Dendritic cell treated with granulocyte-macrophage colony-stimulating factor and Interleukin-4, amounts not matched to agents 40 ng/mL and 50 ng/mL, for 4 days (primary cell): ENCODE results near the gene PTPRB.

Experiments
- H3K27ac Mint-ChIP-seq: one replicate; pipeline ENCODE4 v1.8.0; 2022; ENCODE audit warnings: mild to moderate bottlenecking, mixed read lengths
- H3K27me3 Mint-ChIP-seq: one replicate; pipeline ENCODE4 v1.8.0; 2022; ENCODE audit warnings: mild to moderate bottlenecking, mixed read lengths
- H3K36me3 Mint-ChIP-seq: one replicate; pipeline ENCODE4 v1.8.0; 2022; ENCODE audit warnings: low read depth, mixed read lengths
- H3K4me1 Mint-ChIP-seq: one replicate; pipeline ENCODE4 v1.8.0; 2022; ENCODE audit warnings: low read depth, mixed read lengths
- H3K4me3 Mint-ChIP-seq: one replicate; pipeline ENCODE4 v1.8.0; 2022; ENCODE audit warnings: mild to moderate bottlenecking, moderate library complexity, mixed read lengths
- H3K9me3 Mint-ChIP-seq: one replicate; pipeline ENCODE4 v1.8.0; 2022; ENCODE audit warnings: mixed read lengths
- intact Hi-C: fragments of 100-400 bp; cut with micrococcal nuclease; formaldehyde crosslinking; loops from one replicate; pipeline ENCODE4 v1.15.0; 2022

The PTPRB gene

DNA sequence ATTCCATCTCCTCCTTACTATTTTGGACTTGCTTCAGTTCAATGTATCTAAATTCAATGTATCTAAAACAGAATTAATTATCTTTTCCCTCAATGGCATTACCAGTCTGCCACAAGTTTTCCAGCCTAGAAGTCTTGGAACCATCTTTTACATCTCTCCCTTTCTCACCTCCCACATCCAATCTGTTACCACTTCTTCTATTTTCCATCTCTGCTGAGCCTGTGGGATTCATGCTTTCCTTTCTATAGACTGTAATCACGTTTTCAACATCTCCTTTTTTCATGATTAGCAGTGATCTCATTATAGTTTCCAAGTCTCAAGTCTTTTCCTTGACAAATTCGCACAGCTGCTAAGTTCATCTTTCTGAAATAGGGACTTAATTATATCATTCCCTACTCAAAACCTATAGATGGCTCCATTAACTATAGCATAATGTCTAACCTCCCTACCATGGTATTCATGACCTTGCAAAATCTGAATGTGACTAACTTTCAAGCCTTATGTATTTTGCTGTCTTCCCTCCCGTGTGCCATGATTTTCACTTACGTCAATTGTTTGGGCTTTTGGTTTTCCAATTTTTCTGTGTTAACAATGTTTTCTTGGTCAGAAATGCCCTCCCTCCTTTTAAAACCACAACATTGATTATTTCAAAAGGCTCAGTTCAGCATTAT lies 20.5 kb upstream of the PTPRB start:
- intact Hi-C loops = no loop called here
- no peaks in the 10 kb centered on the region for H3K36me3 Mint-ChIP-seq
- H3K27ac Mint-ChIP-seq = no peak overlapping the region

DNA sequence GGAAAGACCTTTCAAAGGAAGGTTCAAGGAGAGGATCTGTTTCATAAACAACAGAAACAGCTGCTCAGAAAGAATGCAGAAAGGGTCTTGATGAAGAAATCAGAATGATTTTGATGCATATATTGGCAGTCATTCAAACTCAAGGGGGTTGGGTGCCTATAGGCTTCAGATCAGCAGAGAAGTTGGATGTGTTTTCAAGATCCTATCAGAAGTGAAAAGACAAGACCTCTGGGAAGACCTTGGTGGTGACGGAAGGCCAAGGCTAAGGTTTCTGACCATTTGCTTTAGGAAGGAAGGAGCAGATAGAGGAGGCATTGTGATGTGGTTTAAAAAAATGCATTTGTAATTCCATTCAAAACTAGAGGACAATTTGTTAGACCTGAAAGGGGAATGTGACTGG lies 15.2 kb upstream of the PTPRB start:
- H3K36me3 Mint-ChIP-seq = no peaks in the 10 kb centered on the region
- intact Hi-C loops = no loop called here
- H3K4me3 Mint-ChIP-seq = no peak overlapping the region
- no peaks in the 10 kb centered on the region for H3K27me3 Mint-ChIP-seq
- H3K9me3 Mint-ChIP-seq = peaks cover 10% of the 10 kb centered on the region
- no peaks in the 10 kb centered on the region for H3K4me1 Mint-ChIP-seq
- H3K27ac Mint-ChIP-seq = no peak overlapping the region

More for the DNA sequence above, 20.5 kb upstream of the PTPRB start:
- H3K9me3 Mint-ChIP-seq = no peaks in the 10 kb centered on the region
- H3K4me3 Mint-ChIP-seq = no peak overlapping the region
- H3K4me1 Mint-ChIP-seq = no peaks in the 10 kb centered on the region
- no peaks in the 10 kb centered on the region for H3K27me3 Mint-ChIP-seq

DNA sequence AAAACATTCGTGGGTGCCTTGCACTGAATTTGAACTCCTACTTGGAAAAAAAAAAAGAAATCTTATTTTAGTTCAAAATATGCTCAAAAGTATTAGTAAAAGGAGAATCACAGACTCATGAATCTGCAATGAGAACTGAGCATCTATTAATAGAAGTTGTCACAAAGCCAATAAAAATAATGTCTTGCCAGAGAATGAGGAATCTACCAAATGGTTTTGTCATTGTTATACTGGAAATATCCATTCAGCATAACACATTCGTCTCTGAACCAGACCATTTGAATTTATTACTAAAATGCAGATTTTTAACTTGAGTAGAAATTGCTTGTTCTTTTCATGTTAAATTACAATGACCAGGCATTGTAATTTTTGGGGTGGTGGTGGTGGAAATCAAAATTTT lies 11.6 kb upstream of the PTPRB start:
- peaks cover 1% of the 10 kb centered on the region for H3K27me3 Mint-ChIP-seq
- no peak overlapping the region for H3K27ac Mint-ChIP-seq
- intact Hi-C loops = no loop called here
- peaks cover 10% of the 10 kb centered on the region for H3K9me3 Mint-ChIP-seq
- no peak overlapping the region for H3K4me3 Mint-ChIP-seq
- no peaks in the 10 kb centered on the region for H3K36me3 Mint-ChIP-seq
- H3K4me1 Mint-ChIP-seq = no peaks in the 10 kb centered on the region

DNA sequence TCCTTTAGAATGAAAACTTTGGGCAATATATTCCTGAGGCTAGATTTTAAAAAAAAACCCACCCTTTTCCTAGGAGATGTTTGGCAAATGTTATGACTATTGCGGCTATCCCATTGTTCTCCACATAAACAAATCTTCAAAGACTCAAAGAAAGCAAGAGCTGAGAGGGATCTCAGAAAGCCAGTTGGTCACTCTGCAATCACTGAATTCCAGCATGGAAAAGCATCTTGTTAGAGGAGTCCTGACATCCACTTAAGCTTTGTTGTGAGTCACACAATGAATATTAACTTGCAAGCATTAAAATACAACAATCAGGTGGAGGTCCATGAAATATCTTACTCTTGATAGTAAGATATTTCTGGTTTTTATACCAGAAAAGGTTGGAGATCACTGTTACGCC lies 11.0 kb upstream of the PTPRB start:
- Mint-ChIP-seq H3K27me3 (peaks cover 1% of the 10 kb centered on the region), H3K36me3 (no peaks in the 10 kb centered on the region), H3K9me3 (peaks cover 10% of the 10 kb centered on the region), H3K4me1 (no peaks in the 10 kb centered on the region), H3K4me3 (no peak overlapping the region), H3K27ac (no peak overlapping the region)
- intact Hi-C loops = no loop called here

DNA sequence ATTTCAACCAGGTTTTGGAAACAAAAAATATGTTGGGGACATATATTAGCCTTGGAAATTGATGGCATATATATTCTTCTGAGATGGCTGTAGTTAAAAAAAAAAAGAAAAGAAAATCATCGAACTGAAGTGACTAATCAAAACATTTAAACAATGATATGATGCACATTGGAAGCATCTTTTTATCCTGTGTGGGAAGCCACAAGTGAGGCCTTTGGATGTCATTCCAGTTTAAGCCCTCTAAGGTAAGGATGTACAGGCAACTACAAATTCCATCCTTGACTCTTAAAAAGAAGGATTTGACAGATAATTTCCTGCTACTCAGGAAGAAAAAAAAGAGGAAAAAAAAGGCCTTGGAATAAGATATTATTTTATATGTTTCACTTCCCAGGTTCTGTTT lies 9.6 kb upstream of the PTPRB start:
- H3K36me3 Mint-ChIP-seq = no peaks in the 10 kb centered on the region
- no peak overlapping the region for H3K4me3 Mint-ChIP-seq
- H3K27me3 Mint-ChIP-seq = peaks cover 1% of the 10 kb centered on the region
- no peak overlapping the region for H3K27ac Mint-ChIP-seq
- H3K4me1 Mint-ChIP-seq = no peaks in the 10 kb centered on the region
- intact Hi-C loops = no loop called here
- peaks cover 2% of the 10 kb centered on the region for H3K9me3 Mint-ChIP-seq

DNA sequence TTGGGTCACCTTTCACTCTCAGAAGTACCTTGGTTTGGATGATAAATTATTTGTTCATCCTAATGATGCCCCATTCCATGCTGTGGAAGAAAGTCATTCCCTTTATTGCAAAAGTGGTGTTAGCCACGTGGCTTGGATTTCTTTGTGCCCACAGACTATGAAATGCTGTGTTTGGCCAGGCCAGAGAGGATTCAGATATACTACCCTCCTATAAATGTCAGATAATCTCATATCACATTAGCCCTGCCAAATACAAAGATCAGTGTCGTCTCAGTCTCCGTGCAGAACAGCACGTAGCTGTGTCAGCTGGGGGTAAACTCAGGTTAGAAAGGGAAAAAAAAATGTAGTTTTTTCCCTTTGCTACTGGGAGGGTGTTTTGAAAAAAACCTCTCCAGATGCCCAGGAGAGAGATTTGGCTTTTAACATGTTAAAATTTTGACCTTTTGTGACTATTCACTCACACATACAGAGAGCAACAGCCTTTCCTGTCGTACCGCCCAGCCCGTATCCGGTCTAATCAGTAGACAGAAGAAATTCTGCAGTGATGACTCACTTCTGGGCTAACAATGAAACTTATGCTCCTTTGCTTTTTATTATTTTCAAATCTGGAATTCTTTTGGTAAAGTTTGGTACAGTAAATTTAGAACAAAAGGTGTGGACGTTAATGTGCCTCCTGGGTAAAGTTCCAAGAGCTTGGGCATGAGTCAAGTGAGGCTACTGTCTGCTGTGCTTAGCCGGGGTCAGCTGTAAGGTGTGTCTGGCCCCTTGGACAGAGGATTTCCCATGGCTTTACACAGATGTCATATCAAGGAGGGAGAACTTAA lies 8.5 kb upstream of the PTPRB start:
- Mint-ChIP-seq H3K27ac (no peak overlapping the region), H3K36me3 (no peaks in the 10 kb centered on the region), H3K4me1 (no peaks in the 10 kb centered on the region), H3K27me3 (peaks cover 1% of the 10 kb centered on the region), H3K9me3 (no peaks in the 10 kb centered on the region), H3K4me3 (no peak overlapping the region)
- intact Hi-C loops = no loop called here

DNA sequence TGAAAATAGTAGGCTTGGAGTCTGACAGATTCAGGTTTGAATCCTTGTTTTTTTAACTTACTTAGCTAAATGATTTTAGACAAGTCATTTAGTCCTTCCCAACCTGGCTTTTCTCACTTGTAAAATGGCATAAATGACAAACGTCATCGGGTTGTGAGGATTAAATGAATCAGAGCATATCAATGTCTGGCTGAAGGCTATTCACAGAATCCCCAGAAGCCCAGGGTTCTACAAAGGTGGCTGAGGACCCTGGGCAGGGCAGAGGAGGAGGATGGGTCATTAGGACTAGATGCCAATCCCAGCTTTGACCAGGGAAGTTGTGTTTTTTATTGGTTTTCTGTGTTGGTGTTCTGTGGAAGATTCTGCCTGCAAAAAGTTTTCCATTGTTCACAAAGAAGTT lies 7.6 kb upstream of the PTPRB start:
- H3K9me3 Mint-ChIP-seq = no peaks in the 10 kb centered on the region
- H3K27me3 Mint-ChIP-seq = peaks cover 1% of the 10 kb centered on the region
- H3K4me1 Mint-ChIP-seq = no peaks in the 10 kb centered on the region
- H3K27ac Mint-ChIP-seq = no peak overlapping the region
- H3K4me3 Mint-ChIP-seq = no peak overlapping the region
- intact Hi-C loops = no loop called here
- no peaks in the 10 kb centered on the region for H3K36me3 Mint-ChIP-seq

DNA sequence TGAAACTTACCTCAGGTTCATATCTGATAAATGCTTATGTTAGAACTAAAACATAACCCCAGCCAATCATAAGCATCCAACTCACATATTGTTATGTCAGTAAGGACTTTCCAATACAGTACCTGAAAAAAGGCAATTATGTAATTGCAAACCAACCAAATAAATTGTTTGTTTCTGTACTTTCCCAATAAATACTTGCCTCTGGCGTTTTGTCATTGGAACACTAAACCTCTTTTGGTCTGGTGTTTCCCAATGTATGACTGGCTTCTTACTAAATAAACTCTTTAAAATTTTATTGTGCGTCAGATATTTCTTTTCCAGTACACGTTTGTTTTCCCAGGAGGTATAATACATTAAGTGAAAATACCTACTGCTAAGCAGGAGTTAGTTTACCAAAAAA lies 6.7 kb upstream of the PTPRB start:
- Mint-ChIP-seq H3K27me3 (peaks cover 1% of the 10 kb centered on the region), H3K9me3 (no peaks in the 10 kb centered on the region), H3K27ac (no peak overlapping the region)

DNA sequence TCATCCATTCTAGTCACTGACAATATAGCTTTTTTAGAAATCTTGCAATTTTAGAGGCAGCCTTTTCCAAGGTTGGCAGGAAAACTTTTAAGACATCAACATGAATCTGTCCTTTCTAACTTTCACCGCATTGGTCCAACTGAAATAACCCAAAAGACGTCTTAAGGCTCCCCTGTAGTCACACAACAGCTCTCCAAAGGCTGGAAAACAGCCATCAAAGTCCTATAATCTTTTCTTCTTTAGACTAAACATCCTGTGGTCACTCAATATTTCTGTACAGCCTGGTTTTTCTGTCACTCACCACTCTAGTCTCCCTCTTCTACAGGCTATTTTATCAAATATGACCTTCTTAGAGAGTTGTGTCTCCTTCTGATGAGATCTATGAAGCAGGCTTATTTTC lies 4.5 kb upstream of the PTPRB start:
- H3K36me3 Mint-ChIP-seq = no peaks in the 10 kb centered on the region
- intact Hi-C loops = no loop called here
- H3K27ac Mint-ChIP-seq = no peak overlapping the region
- no peaks in the 10 kb centered on the region for H3K9me3 Mint-ChIP-seq
- no peaks in the 10 kb centered on the region for H3K4me1 Mint-ChIP-seq
- H3K4me3 Mint-ChIP-seq = no peak overlapping the region
- peaks cover 1% of the 10 kb centered on the region for H3K27me3 Mint-ChIP-seq

More for the DNA sequence above, 6.7 kb upstream of the PTPRB start:
- Mint-ChIP-seq H3K4me1 (no peaks in the 10 kb centered on the region), H3K36me3 (no peaks in the 10 kb centered on the region), H3K4me3 (no peak overlapping the region)
- intact Hi-C loops = no loop called here

DNA sequence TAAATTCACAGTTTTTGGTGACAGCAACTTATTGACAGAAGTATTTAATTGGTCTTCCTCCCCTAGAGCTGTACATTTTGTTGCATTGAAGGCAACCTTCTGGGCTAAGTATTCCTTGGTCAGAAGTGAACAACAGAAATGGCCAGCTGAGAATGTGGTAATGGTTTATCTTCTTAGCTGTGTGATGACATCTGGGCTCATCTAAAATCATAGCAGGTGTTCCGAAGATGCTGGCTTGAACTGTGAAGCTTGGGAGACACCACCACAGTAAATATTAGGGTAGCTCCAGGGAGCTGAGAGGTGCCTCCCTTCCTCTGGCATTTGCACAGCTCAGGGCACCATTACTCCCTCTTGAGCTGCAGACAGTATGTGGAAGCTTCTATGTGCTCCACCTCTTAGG lies 3.7 kb upstream of the PTPRB start:
- Mint-ChIP-seq H3K36me3 (no peaks in the 10 kb centered on the region), H3K4me1 (no peaks in the 10 kb centered on the region), H3K9me3 (no peaks in the 10 kb centered on the region), H3K4me3 (no peak overlapping the region), H3K27ac (no peak overlapping the region), H3K27me3 (no peaks in the 10 kb centered on the region)
- intact Hi-C loops = no loop called here

DNA sequence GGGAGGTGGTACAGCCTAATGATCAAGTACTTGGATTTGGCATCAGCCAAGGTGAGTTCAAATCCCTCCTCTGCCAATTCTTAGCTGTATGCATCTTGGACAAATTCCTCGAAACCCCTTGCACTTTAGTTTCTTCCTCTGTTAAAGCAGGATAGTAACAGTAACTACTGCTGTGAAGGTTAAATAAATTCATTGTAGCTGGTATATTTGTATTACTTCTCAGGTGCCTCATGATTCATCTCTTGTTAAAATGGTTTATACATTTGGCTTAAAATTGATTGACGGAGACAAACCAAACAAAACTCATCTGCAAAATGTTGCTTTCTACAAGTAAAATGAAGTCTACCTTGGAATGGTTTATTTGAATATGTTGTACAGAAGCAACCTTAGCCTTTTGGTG lies 2.3 kb upstream of the PTPRB start:
- intact Hi-C loops = no loop called here
- H3K4me3 Mint-ChIP-seq = no peak overlapping the region
- no peaks in the 10 kb centered on the region for H3K9me3 Mint-ChIP-seq
- no peaks in the 10 kb centered on the region for H3K4me1 Mint-ChIP-seq
- H3K27ac Mint-ChIP-seq = no peak overlapping the region
- H3K36me3 Mint-ChIP-seq = no peaks in the 10 kb centered on the region
- no peaks in the 10 kb centered on the region for H3K27me3 Mint-ChIP-seq

DNA sequence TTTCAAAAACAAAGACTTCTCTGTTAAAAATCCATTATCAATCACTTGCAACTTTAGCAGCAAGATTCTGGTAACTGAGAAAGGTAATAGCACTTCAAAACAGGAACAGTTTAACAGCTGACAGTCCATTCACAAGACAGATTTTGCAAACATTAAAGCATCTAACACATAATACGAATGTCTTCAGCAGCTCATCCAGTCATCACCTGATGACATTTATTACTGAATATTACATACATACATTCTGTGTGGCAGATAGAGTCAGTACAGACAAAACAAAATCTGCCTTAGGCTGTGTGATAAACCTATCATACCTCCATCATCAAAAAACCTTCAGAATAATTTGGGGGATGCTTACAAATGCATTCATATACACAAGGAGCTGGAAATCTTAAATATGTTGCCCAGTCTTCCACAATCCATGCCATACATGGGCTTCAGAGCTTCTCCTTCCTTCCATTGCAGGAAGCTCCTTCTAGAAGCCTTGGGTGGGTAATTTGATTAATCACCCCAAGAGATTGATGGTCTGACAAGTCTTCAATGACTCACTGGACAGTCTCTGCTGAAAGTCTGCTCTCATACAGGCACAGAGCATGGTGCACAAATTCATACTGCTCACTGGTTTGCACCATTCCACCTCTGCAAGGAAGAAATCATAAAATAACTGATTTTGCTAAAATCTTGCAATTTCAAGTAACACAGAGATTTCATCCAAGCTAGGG lies 1.6 kb upstream of the PTPRB start:
- no peaks in the 10 kb centered on the region for H3K27me3 Mint-ChIP-seq
- no peaks in the 10 kb centered on the region for H3K9me3 Mint-ChIP-seq
- no peak overlapping the region for H3K27ac Mint-ChIP-seq
- intact Hi-C loops = no loop called here
- H3K4me3 Mint-ChIP-seq = no peak overlapping the region
- no peaks in the 10 kb centered on the region for H3K4me1 Mint-ChIP-seq
- H3K36me3 Mint-ChIP-seq = no peaks in the 10 kb centered on the region

DNA sequence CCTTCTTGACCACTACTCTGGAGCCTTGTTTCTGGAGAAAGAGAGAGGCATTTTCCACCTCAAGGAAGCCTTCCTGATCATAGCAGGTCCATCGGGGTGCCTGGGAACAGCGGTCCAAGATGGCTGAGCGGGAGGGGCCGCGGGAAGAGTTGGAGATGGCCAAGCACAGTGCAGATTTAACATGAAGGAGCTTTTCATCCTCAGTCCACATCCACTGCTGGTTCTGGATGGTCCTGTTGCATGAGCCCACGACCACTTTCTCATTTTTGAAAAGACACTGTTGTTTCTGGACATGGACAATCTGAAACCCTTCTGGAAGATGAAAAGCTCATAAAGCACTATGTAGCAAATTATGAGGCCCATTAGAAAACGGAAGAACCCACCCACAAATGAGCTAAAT lies 1.5 kb downstream of the PTPRB start:
- Mint-ChIP-seq H3K9me3 (no peaks in the 10 kb centered on the region), H3K36me3 (no peaks in the 10 kb centered on the region), H3K4me3 (no peak overlapping the region), H3K4me1 (no peaks in the 10 kb centered on the region), H3K27ac (no peak overlapping the region), H3K27me3 (no peaks in the 10 kb centered on the region)
- intact Hi-C loops = no loop called here

DNA sequence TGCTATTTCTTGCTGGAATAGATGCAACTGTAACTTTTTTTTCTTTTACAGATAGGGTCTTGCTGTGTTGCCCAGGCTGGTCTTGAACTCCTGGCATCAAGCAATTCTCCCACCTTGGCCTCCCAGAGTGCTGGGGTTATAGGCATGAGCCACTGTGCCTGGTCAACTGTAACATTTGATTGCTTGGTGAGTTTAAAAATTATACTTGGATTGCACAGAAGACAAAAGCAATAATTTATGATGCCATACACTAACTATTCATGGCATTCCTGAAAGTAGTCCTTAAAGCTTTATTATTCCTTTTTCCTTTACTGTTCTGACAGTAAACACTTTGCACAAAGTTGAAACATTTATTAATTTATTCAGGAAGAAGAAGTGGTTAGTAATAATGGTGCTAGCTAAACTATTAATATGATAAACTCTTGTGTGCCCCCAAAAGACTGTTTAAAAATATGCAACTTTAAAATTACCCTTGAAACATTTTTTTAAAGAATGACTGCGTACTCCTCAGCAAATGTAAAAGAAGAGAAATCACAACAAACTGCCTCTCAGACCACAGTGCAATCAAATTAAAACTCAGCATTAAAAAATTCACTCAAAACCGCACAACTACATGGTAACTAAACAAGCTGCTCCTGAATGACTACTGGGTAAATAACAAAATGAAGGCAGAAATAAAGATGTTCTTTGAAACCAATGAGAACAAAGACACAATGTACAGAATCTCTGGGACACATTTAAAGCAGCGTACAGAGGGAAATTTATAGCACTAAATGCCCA lies 8.3 kb downstream of the PTPRB start:
- intact Hi-C loops = no loop called here
- no peak overlapping the region for H3K4me3 Mint-ChIP-seq
- no peaks in the 10 kb centered on the region for H3K9me3 Mint-ChIP-seq
- no peaks in the 10 kb centered on the region for H3K4me1 Mint-ChIP-seq
- no peaks in the 10 kb centered on the region for H3K36me3 Mint-ChIP-seq
- H3K27me3 Mint-ChIP-seq = no peaks in the 10 kb centered on the region
- no peak overlapping the region for H3K27ac Mint-ChIP-seq
